HG03571 (cell line): ENCODE measurements around the gene KMT2A.
"Not testable (repeated sequence)": the region's sequence is repeated elsewhere in the genome, so short reads cannot be mapped to it uniquely, and the experiment has no call there.

Experiments
- ATAC-seq: cut with Tn5 transposase; IDR thresholded peaks from one replicate; pipeline ENCODE4 v1.9.1; 2021; ENCODE audit not compliant: unreplicated experiment

Gene KMT2A

DNA sequence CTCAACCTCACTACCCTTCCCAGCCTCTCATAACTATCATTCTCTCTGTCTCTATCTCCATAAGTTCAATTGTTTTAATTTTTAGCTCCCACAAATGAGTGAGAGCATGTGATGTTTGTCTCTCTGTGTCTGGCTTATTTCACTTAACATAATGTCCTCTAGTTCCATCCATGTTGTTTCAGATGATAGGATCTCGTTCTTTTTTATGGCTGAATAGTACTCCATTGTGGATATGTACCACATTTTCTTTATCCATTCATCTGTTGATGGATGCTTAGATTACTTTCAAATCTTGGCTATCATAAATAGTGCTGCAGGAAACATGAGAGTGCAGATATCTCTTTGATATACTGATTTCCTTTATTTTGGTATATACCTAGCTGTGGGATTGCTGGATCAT, 44.9 kb downstream of the KMT2A start:
- ATAC-seq = not testable (repeated sequence)

DNA sequence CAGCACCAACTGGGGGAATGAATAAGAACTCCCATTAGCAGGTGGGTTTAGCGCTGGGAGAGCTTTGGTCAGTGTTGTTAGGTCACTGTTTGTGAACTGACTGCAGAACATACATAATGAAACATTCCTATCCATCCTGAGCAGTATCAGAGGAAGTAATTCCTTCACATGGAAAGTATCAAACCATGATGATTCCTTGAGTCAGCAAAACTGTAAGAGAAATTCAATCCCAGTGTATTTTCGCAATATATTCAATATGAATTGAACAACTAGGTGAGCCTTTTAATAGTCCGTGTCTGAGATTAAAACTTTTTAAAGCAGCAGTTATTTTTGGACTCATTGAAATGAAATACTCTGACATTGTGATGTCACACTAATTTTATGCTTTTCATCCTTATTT, 48.1 kb downstream of the KMT2A start:
- no peak for ATAC-seq

DNA sequence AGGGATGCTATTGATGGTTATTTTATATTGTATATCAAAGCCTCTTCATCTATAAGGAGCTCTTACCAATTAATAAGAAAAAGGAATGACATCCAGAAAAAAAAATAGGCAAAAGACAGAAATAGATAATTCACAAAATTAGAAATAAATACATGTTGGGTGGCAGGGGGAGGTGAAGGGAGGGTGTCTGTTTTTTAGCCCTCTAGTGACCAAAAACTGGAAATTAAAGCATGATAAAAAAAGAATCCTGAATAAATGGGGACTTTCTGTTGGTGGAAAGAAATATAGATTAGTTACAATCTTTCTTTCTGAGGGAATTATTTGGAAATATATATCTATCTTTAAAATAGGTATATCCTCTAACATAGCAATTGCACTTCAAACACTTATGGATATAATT, 49.0 kb downstream of the KMT2A start:
- ATAC-seq = no peak

DNA sequence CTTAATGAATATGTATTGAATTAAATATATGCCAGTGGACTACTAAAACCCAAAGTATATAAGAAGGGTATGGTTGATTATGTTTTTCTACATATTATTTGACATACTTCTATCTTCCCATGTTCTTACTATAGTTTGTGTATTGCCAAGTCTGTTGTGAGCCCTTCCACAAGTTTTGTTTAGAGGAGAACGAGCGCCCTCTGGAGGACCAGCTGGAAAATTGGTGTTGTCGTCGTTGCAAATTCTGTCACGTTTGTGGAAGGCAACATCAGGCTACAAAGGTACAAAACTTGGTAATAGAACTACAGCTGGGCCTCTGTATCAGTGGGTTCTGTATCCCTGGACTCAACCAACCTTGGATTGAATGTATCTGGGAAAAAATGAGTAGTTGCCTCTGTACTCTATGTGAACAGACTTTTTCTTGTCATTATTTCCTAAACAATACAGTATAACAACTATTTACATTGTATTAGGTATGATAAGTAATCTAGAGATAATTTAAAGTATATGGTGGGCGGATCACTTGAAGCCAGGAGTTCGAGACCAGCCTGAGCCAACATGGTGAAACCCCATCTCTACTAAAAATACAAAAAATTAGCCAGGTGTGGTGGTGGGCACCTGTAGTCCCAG, 52.3 kb downstream of the KMT2A start:
- ATAC-seq = no peak

DNA sequence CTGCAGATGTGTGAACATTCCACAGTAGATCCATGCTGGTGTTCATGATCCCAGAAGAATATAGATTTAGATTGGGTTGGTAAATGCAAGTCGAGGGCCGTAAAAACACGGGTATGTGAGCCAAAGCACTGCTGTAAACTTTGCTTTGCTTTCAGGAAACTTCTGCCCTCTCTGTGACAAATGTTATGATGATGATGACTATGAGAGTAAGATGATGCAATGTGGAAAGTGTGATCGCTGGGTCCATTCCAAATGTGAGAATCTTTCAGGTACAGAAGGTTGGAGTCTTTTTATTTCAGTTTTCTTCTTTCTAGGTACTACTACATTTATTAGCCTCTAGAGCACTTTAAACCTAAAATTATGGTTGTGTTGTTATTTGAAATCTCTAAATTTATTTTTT, 54.7 kb downstream of the KMT2A start:
- ATAC-seq = no peak

DNA sequence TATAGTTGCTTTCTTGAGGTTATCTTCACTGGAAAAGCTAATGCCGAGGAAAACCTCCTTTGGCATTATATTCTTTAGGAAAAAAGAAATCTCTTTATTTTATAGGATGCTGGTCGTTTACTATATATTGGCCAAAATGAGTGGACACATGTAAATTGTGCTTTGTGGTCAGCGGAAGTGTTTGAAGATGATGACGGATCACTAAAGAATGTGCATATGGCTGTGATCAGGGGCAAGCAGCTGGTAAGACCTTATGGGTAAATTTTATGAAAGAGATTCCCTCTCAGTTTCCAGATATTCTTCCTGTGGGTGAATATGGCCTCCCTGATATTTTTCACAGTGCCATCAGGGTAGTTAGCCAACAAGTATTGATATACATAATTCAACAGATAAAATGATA, 61.5 kb downstream of the KMT2A start:
- ATAC-seq = no peak

DNA sequence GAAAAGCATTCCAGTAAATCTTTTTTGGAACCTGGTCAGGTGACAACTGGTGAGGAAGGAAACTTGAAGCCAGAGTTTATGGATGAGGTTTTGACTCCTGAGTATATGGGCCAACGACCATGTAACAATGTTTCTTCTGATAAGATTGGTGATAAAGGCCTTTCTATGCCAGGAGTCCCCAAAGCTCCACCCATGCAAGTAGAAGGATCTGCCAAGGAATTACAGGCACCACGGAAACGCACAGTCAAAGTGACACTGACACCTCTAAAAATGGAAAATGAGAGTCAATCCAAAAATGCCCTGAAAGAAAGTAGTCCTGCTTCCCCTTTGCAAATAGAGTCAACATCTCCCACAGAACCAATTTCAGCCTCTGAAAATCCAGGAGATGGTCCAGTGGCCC, 66.9 kb downstream of the KMT2A start:
- no peak for ATAC-seq

DNA sequence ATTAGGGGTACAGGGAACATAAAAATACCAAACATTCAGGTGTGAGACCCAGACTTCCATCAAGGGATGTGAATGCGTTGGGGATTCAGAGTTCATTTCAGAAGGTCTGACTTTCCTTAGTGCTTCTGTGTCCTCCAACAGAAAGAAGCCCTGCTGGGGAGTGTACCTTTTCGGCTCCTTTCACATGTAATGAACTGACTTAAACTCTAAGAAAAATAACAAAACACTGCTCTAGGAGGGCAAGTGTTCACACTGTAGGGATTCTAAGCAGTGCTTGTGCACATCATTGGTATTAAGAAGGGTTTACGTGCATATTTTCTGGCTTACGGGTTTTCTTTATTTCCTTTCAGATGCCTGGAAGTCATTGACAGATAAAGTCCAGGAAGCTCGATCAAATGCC, 75.3 kb downstream of the KMT2A start:
- ATAC-seq = no peak

DNA sequence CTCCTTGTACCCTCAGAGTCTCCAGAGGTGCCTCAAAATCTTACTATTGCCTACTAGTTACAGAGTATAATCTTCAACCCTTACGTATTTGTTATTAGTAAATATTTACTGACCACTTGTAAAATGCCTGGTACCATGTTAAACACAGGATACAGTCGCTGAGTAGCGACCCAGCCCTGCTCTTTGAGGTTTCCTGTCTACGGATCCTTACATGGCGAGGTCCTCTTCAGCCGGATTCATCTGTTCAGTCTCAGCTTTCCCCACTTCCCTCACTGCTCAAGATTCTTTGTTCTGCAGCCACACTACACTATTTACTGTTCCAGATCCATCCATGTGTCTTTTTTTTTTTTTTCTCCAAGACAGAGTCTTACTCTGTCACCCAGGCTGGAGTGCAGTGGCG, 77.8 kb downstream of the KMT2A start:
- no peak for ATAC-seq

DNA sequence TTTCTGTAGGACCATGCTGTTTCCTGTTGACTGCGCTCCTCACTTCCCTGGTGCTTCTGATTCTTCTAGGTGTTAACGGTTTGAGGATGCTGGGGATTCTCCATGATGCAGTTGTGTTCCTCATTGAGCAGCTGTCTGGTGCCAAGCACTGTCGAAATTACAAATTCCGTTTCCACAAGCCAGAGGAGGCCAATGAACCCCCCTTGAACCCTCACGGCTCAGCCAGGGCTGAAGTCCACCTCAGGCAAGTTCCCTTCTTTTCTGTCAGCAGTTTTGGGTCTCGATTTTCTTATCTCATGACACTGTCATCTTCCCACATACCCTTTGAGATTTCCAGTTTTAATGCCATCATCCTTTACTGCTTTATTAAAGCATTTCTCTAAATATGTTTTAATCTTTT, 83.3 kb downstream of the KMT2A start:
- ATAC-seq = no peak

DNA sequence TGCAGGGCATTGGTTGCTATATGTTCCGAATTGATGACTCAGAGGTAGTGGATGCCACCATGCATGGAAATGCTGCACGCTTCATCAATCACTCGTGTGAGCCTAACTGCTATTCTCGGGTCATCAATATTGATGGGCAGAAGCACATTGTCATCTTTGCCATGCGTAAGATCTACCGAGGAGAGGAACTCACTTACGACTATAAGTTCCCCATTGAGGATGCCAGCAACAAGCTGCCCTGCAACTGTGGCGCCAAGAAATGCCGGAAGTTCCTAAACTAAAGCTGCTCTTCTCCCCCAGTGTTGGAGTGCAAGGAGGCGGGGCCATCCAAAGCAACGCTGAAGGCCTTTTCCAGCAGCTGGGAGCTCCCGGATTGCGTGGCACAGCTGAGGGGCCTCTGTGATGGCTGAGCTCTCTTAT, 85.6 kb downstream of the KMT2A start:
- ATAC-seq = no peak

DNA sequence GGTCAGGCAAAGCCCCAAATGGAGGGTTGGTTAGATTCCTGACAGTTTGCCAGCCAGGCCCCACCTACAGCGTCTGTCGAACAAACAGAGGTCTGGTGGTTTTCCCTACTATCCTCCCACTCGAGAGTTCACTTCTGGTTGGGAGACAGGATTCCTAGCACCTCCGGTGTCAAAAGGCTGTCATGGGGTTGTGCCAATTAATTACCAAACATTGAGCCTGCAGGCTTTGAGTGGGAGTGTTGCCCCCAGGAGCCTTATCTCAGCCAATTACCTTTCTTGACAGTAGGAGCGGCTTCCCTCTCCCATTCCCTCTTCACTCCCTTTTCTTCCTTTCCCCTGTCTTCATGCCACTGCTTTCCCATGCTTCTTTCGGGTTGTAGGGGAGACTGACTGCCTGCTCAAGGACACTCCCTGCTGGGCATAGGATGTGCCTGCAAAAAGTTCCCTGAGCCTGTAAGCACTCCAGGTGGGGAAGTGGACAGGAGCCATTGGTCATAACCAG, 86.3 kb downstream of the KMT2A start:
- ATAC-seq = no peak

DNA sequence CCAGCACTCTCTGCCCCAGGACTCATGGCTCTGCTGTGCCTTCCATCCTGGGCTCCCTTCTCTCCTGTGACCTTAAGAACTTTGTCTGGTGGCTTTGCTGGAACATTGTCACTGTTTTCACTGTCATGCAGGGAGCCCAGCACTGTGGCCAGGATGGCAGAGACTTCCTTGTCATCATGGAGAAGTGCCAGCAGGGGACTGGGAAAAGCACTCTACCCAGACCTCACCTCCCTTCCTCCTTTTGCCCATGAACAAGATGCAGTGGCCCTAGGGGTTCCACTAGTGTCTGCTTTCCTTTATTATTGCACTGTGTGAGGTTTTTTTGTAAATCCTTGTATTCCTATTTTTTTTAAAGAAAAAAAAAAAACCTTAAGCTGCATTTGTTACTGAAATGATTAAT, 88.1 kb downstream of the KMT2A start:
- ATAC-seq = no peak

DNA sequence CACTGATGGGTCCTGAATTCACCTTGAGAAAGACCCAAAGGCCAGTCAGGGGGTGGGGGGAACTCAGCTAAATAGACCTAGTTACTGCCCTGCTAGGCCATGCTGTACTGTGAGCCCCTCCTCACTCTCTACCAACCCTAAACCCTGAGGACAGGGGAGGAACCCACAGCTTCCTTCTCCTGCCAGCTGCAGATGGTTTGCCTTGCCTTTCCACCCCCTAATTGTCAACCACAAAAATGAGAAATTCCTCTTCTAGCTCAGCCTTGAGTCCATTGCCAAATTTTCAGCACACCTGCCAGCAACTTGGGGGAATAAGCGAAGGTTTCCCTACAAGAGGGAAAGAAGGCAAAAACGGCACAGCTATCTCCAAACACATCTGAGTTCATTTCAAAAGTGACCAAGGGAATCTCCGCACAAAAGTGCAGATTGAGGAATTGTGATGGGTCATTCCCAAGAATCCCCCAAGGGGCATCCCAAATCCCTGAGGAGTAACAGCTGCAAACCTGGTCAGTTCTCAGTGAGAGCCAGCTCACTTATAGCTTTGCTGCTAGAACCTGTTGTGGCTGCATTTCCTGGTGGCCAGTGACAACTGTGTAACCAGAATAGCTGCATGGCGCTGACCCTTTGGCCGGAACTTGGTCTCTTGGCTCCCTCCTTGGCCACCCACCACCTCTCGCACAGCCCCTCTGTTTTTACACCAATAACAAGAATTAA, 88.6 kb downstream of the KMT2A start:
- ATAC-seq = no peak

DNA sequence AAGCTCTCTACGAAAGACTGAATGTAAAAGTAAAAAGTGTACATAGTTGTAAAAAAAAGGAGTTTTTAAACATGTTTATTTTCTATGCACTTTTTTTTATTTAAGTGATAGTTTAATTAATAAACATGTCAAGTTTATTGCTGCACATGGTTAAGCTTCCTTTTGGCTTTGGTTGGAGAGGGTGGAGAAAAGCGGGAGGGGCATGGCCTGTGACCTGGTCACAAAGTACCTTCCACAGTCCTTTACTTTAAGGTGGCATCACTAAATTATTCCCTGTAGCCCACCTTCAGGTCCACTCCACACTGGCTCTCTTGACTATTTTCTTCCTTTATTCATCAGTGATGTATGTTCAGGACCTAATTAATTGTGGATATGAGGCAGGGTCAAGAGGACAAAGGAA, 90.4 kb downstream of the KMT2A start:
- no peak for ATAC-seq

DNA sequence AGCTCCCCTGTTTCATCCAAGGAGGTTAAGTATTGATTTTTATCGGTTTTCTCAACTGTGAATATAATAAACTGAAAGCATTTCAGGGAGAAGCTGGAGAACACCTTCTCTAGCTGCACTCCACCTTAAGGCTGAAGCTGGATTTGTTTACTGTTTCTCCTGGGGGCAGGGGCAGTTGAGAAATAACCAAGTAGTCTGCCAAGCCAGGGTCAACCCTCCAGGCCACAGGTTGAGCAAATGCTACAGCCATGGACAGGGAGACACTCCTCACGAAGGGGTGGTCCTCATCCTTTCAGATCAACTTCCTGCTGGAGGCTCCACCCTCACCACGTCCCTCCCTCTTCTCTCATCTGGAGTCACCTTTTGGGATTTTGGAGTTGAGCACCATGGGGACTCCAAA, 90.8 kb downstream of the KMT2A start, which contains the start of gene TTC36:
Gene TTC36, plus strand, starts transcription at position 366 of the 400 bp plus-strand sequence. Its CDS starts 21 bp downstream, at position 387.
- ATAC-seq = no peak

DNA sequence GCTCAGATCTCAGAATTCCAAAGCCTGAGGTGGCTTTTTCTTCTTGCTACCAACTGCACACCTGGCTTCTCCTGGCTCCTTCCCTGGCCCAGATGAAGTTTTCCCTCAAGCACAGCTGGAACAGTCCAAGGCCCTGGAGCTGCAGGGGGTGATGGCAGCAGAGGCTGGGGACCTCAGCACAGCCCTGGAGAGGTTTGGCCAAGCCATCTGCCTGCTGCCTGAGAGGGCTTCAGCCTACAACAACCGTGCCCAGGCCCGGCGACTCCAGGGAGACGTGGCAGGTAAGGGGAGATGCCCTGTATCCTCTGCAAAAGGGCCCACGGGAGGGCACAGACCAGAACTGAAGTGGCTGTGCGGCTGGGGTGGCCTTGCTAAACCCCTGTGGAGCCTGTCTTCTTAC, 92.2 kb downstream of the KMT2A start:
- no peak for ATAC-seq

DNA sequence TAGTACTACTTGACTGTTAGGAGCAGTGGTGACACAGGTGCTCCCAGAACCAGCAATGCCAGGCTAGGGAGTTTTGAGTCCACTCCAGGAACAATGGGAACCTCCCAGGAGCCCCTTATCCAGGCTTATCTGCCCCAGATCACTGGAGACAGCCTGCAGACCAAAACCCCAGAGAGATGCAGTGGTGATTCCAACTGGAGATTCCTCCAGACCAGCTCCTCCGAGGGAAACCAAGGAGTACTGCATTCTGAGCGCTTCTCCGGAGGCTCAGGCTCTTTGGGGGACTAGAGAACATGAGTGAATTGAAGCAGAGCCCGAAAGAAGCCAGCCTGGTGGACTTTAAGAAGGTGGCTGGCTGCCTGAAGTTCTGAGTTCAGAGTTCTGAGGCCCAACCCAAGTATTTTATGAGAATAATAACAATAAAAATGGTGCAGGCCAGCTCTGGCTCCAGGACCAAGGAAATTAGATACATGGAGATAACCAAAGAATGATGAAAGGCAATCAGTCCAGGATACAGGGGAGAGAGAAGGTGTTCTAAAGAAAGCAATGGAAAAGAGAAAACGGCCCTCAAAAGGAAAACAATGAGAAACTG, 93.4 kb downstream of the KMT2A start:
- ATAC-seq = no peak

DNA sequence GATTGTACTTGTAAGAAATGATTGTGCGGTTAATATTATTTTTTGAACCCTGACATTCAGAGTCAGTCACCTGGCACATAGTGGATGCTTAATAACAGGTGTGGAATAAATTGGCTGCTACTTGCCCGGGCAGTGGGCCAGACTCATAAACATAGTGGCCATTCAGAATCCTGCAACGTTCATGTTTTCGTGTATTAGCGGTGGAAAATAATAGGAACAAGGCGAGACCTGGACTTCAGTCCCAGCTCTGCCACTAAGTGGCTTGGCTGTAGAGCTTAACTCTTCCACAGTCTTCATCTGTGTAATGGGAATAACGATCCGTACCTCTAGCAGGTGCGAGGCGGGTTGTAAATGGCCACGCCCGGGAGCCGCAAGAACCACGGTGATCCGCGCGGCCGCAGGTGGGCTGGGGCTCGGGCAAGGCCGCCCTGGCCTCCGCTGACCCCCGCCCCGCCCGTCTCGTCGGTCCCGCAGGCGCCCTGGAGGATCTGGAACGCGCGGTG, 93.9 kb downstream of the KMT2A start:
- no peak for ATAC-seq

DNA sequence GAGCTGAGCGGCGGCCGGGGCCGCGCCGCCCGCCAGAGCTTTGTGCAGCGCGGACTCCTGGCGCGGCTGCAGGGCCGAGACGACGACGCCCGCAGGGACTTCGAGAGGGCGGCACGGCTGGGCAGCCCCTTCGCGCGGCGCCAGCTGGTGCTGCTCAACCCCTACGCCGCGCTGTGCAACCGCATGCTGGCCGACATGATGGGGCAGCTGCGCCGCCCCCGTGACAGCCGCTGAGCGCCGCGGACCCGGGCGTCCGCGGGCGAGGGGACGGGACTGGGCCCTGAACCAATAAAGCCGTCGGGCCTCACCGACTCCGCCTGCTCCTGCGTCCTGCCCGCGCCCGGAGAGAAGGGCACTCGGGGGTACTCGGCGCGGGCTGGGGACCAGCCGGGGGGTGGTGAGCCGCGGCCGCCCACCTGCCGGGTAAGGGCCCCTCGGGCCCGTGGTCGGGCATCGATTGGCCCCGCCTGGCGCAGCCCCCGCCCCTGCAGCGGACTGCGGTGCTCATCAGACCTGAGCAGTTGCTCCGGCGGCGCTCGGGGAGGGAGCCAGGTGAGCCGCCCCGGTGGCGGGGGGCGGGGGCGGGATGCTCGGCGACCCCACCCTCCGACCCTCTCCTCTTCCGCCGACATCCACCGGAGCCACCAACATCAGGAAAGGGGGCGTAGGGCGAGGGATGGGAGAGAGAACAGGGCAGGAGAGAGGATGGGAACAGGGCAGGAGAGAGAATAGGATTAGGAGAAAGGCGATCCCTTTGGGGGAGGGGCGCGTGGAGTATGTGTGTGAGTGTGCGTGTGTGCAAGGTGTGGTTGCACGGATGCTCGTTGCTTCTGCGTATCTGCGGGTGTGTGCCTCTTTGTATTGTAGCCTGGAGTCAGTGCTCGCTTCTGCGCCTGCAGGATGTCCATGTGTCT, 94.6 kb downstream of the KMT2A start, which contains the start of gene TMEM25:
Gene TMEM25, plus strand, starts transcription at position 510 of the 914 bp plus-strand sequence. CDS start 610 bp downstream, outside the sequence.
- peak; percentile 59 for ATAC-seq

DNA sequence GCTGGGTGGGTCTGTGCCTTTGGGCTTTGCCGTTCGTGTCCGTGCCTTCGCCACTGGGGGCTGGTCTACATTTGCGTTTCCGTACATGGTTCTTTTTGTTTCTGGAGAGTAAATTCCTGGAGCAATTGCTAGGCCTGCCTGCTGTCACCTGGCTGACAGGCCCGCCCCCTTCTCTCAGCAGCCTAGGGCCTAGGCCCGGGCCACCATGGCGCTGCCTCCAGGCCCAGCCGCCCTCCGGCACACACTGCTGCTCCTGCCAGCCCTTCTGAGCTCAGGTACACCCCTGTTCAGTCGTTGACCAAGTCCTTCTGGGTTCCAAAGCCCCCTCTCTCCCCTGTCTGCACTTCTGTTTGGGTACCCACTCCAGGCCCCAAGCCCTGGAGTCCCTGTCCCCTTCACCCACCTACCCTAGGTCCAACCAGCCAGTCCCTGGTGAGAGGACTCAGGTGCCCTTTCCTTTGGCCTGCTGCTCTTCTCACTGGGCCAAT, 95.3 kb downstream of the KMT2A start:
- no peak for ATAC-seq
